Neural cell (in vitro differentiated cells): Measurements from ENCODE around the gene PRELID1.

Experiments
- CTCF ChIP-seq: fragments of 450-650 bp; IDR thresholded peaks from 2 replicates; pipeline ENCODE4 v1.5.1; 2014; ENCODE audit warnings: antibody characterized with exemption, mild to moderate bottlenecking, moderate library complexity; ENCODE audit not compliant: poor library complexity, severe bottlenecking
- EP300 ChIP-seq: fragments of 450-650 bp; conservative IDR thresholded peaks from 2 replicates; pipeline ENCODE4 v1.6.1; 2014; ENCODE audit warnings: antibody characterized with exemption, mild to moderate bottlenecking, moderate library complexity; ENCODE audit not compliant: poor library complexity, severe bottlenecking
- EZH2 ChIP-seq: fragments of 200-600, 300-800 bp; shearing (Covaris generic), sonication (generic); IDR thresholded peaks from 2 replicates; pipeline ENCODE4 v1.6.1; 2014; ENCODE audit warnings: antibody characterized with exemption, low read length, borderline replicate concordance, mild to moderate bottlenecking; ENCODE audit not compliant: insufficient read depth, poor library complexity, severe bottlenecking
- MXI1 ChIP-seq: fragments of 450-650 bp; conservative IDR thresholded peaks from 2 replicates; pipeline ENCODE4 v1.6.1; 2014; ENCODE audit warnings: antibody characterized with exemption, mild to moderate bottlenecking; ENCODE audit not compliant: poor library complexity, severe bottlenecking
- POLR2AphosphoS5 ChIP-seq: IDR thresholded peaks from 2 replicates; pipeline ENCODE4 v1.6.1; 2012
- SMC3 ChIP-seq: fragments of 450-650 bp; conservative IDR thresholded peaks from 2 replicates; pipeline ENCODE4 v1.6.1; 2014; ENCODE audit warnings: antibody characterized with exemption, mild to moderate bottlenecking, moderate library complexity; ENCODE audit not compliant: poor library complexity
- TAF1 ChIP-seq: IDR thresholded peaks from 2 replicates; pipeline ENCODE4 v1.6.1; 2012; ENCODE audit warnings: low read depth
- TF ChIP-seq, protein P1 (sequence below): IDR thresholded peaks from 2 replicates; pipeline ENCODE4 v1.6.1; 2012; ENCODE audit warnings: borderline replicate concordance

- TF ChIP-seq TAF1 (no peak), CTCF (no peak), POLR2AphosphoS5 (no peak), EP300 (no peak), EZH2 (no peak), SMC3 (no peak), MXI1 (no peak)
- TF ChIP-seq, protein P1, sequence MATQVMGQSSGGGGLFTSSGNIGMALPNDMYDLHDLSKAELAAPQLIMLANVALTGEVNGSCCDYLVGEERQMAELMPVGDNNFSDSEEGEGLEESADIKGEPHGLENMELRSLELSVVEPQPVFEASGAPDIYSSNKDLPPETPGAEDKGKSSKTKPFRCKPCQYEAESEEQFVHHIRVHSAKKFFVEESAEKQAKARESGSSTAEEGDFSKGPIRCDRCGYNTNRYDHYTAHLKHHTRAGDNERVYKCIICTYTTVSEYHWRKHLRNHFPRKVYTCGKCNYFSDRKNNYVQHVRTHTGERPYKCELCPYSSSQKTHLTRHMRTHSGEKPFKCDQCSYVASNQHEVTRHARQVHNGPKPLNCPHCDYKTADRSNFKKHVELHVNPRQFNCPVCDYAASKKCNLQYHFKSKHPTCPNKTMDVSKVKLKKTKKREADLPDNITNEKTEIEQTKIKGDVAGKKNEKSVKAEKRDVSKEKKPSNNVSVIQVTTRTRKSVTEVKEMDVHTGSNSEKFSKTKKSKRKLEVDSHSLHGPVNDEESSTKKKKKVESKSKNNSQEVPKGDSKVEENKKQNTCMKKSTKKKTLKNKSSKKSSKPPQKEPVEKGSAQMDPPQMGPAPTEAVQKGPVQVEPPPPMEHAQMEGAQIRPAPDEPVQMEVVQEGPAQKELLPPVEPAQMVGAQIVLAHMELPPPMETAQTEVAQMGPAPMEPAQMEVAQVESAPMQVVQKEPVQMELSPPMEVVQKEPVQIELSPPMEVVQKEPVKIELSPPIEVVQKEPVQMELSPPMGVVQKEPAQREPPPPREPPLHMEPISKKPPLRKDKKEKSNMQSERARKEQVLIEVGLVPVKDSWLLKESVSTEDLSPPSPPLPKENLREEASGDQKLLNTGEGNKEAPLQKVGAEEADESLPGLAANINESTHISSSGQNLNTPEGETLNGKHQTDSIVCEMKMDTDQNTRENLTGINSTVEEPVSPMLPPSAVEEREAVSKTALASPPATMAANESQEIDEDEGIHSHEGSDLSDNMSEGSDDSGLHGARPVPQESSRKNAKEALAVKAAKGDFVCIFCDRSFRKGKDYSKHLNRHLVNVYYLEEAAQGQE: no peak
These were observed 4.2 kb downstream of the PRELID1 start for GRCh38 chr5:177307544-177308363.
